ENCODE results near the gene AP5S1.
"Not testable (repeated sequence)": the region's sequence is repeated elsewhere in the genome, so short reads cannot be mapped to it uniquely, and the experiment has no call there.

The AP5S1 gene

GRCh38 chr20:3843490-3843889 lies 23.1 kb downstream of the AP5S1 start:
- no peak for DNase-seq (ENCODE audit: low read depth in 2 of 2)

DNA sequence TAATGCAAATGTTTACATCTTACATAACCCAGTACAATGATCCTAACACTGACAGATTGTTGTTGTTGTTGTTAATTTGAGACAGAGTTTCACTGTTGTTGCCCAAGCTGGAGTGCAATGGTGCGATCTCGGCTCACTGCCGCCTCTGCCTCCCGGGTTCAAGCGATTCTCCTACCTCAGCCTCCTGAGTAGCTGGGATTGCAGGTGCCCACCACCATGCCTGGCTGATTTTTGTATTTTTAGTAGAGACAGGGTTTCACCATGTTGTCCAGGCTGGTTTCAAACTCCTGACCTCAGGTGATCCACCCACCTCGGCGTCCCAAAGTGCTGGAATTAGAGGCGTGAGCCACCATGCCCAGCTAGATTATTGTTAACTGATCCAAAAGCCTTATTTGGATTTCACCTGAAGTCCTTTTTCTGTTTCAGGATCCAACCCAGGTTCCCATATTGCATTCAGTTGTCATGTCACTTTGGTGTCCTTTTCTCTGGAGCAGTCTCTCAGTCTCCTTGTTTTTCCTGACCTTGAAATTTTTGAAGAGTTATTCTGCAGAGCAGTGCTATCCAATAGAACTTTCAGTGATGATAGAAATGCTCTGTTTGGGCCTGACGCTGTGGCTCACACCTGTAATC lies 23.8 kb downstream of the AP5S1 start:
- DNase-seq (ENCODE audit: low read depth in 2 of 2), result not testable (repeated sequence)

GRCh38 chr20:3846378-3846739 lies 26.0 kb downstream of the AP5S1 start:
- DNase-seq (ENCODE audit: low read depth in 2 of 2), result no peak

GRCh38 chr20:3846740-3847428 lies 26.5 kb downstream of the AP5S1 start, which contains the start of gene MAVS:
Gene MAVS, plus strand, starts transcription at chr20:3846834. Its CDS starts 7,791 bp downstream, at chr20:3854625.
- DNase-seq (ENCODE audit: low read depth in 2 of 2), result peak; percentile 56 to 79

DNA sequence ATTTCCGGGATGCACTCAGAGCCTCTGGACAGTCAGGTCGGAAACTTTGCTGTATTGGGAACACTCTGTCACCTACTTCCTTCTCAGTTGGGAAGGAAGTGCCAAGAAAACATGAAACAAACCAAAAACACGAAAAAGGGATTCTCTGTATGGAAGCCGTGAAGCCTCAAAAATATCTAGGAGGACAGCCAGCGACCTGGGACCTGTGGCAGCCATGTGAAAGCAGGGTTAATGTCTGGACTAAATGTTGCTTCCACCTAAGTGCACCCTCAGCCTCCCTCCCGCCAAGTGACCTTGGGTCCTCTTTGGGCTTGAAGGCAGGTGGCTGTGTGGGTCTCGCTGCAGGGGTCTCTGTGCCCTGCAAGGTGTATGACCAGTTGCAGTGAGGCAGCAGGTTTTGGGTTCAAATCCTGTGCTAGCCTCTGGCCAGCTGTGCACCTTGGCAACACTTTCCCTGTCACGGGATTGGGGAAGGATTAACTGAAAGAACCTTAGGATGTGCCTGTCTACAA lies 27.1 kb downstream of the AP5S1 start:
- no peak for DNase-seq (ENCODE audit: low read depth in 2 of 2)

GRCh38 chr20:3848565-3848964 lies 28.2 kb downstream of the AP5S1 start:
- DNase-seq (ENCODE audit: low read depth in 2 of 2), result no peak

DNA sequence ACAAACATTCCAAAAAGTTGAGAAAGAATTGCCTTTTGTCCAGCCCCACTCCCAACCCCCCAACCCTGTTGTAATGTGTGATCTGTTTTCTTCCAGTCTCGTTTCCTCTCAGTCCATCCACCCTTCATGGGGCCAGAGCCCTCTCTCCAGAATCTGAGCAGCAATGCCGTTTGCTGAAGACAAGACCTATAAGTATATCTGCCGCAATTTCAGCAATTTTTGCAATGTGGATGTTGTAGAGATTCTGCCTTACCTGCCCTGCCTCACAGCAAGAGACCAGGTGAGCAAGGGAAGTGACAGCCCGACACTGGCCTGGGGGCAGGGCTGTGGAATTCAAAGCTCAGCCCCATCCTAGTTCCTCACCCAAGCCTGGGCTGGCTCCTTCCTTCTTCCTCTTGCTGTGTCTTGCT lies 34.1 kb downstream of the AP5S1 start:
- DNase-seq (ENCODE audit: low read depth in 2 of 2), result no peak

DNA sequence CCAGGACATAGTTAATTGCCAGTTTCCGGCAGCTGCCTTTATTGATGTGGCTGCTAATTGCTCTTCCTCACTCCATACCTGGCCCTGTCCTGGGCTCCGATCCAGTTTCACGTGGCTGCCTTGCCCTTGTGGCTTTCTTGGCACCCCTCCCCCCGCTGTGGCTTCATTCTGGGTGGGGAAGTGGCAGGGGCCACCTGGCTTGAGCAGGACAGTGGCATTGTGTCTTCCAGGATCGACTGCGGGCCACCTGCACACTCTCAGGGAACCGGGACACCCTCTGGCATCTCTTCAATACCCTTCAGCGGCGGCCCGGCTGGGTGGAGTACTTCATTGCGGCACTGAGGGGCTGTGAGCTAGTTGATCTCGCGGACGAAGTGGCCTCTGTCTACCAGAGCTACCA lies 37.1 kb downstream of the AP5S1 start:
- no peak for DNase-seq (ENCODE audit: low read depth in 2 of 2)

- no peak for DNase-seq (ENCODE audit: low read depth in 2 of 2)
These were observed 38.3 kb downstream of the AP5S1 start for GRCh38 chr20:3858689-3859088.

DNA sequence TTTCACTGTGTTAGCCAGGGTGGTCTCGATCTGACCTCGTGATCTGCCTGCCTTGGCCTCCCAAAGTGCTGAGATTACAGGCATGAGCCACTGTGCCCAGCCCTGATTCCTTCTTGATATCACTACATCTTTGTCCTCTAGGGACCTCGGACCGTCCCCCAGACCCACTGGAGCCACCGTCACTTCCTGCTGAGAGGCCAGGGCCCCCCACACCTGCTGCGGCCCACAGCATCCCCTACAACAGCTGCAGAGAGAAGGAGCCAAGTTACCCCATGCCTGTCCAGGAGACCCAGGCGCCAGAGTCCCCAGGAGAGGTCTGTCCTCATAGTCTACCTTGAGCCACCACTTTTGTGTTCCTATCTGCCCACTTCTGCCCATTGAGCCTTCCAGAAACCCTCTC lies 40.8 kb downstream of the AP5S1 start:
- DNase-seq (ENCODE audit: low read depth in 2 of 2), result no peak

DNA sequence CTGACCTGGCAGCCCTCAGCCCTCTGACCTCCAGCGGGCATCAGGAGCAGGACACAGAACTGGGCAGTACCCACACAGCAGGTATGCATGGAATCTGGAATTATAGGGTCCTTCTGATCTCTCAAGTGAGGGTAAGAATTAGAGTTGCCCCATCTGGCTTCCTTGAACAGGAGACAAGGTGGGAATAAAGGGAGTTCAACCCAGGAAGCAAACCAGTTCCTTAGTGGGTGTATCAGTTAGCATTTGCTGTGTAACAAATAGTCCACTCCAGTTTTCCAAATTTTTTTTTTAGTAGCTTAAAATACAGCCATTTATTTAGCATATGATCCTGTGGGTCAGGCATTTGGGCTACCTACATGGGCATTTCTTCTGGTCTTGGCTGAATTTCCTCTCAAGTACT lies 42.0 kb downstream of the AP5S1 start:
- DNase-seq (ENCODE audit: low read depth in 2 of 2), result no peak

DNA sequence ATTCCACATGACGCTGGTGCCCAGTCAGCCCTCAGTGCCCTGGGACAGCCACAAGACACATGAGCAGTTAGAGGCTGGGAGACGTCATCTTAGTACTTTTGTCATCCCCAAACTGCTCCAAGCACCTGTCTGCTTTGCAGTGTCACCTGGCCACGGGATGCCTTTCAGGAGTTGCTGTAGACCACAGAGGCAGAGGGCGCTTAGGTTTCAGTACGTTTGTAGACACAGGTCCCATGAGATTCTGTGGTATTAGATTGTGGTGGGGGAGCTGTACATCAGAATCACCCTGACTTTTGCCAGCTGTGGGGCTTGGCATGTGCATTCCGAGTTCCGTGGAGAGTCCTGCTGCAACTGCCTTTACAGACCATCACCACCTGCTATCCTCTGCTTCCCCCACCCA lies 43.0 kb downstream of the AP5S1 start:
- no peak for DNase-seq (ENCODE audit: low read depth in 2 of 2)

DNA sequence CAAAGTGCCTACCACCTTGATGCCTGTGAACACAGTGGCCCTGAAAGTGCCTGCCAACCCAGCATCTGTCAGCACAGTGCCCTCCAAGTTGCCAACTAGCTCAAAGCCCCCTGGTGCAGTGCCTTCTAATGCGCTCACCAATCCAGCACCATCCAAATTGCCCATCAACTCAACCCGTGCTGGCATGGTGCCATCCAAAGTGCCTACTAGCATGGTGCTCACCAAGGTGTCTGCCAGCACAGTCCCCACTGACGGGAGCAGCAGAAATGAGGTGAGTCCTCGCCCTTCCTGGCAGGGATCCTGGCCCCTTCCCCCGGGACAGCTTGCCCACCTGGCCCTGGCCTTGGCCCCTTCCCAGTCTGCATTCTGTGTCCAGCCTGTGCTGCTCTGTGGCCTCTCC lies 44.2 kb downstream of the AP5S1 start:
- no peak for DNase-seq (ENCODE audit: low read depth in 2 of 2)

GRCh38 chr20:3865152-3865886 lies 45.0 kb downstream of the AP5S1 start:
- DNase-seq (ENCODE audit: low read depth in 2 of 2), result no peak

DNA sequence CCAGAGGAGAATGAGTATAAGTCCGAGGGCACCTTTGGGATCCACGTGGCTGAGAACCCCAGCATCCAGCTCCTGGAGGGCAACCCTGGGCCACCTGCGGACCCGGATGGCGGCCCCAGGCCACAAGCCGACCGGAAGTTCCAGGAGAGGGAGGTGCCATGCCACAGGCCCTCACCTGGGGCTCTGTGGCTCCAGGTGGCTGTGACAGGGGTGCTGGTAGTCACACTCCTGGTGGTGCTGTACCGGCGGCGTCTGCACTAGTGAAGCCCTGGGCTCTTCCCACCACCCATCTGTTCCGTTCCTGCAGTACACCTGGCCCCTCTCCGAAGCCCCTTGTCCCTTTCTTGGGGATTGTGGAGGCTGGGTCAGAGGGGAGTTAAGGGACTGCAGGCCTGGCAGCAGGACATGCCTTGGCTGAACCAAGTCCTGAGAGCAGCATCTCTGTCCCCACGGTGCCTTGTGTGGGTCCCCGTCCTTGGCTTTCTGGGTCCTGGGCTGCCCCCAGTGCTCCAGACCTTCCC lies 45.6 kb downstream of the AP5S1 start:
- DNase-seq (ENCODE audit: low read depth in 2 of 2), result no peak

GRCh38 chr20:3866464-3866863 lies 46.1 kb downstream of the AP5S1 start:
- DNase-seq (ENCODE audit: low read depth in 2 of 2), result no peak

- no peak for DNase-seq (ENCODE audit: low read depth in 2 of 2)
These were observed 47.5 kb downstream of the AP5S1 start for GRCh38 chr20:3867802-3868201.

DNA sequence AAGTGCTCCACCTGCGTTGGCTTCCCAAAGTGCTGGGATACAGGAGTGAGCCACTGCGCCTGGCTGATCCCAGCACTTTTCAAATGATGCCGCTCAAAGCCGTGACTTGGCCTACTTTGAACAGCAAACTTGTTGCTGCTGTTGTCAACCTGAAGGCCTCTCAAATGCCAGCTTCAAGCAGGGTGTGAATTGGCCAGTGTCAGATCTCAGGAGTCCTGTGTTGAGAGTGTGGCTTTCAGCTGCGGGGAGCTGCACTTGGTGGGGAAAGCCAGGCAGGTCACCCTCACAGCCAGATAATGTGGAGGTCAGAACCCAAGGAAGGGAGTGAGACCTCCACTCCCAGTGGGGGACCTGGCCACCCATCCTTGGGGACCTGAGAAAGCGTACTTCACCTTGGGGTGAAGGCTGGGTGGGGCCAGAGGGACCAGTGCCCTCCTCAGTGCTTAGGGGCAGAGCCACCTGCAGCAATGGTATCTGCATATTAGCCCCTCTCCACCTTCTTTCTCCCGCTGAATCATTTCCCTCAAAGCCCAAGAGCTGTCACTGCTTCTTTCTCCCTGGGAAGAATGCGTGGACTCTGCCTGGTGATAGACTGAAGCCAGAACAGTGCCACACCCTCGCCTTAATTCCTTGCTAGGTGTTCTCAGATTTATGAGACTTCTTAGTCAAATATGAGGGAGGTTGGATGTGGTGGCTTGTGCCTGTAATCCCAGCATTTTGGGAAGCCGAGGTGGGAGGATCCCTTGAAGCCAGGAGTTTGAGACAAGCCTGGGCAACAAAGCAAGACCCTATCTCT lies 49.7 kb downstream of the AP5S1 start:
- DNase-seq (ENCODE audit: low read depth in 2 of 2), result no peak

DNA sequence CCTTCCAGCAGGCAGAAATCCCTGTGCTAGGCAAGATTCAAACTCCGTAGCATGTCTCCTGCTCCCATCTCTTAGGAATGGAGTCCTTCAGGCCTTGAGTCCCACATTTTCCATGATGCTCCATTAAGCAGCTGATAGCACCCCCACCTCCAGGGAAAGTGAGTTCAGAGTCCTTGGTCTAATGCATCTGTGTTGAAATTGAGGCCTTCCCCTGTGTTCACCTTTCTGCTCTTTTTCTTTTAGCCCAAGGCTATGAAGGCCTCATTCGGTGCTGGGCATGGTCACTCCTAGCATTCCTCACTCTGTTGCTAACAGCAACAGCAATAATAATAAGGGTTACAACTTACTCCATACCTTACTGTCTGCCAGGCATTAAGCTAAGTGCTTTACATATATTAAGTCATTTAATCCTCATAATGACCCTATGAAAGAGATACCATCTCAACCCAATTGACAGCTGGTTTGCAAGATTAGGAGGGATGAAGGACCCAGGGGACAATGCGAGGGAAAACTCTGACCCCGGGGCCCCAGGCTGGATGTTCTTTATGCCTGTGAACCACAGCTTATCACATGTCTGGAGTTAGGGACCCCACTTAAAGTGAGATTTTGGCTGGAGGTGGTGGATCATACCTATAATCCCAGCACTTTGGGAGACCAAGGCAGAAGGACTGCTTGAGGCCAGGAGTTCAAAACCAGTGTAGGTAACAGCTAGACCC lies 51.4 kb downstream of the AP5S1 start:
- no peak for DNase-seq (ENCODE audit: low read depth in 2 of 2)

- DNase-seq (ENCODE audit: low read depth in 2 of 2), result no peak
These were observed 53.2 kb downstream of the AP5S1 start for GRCh38 chr20:3873507-3873906.

DNA sequence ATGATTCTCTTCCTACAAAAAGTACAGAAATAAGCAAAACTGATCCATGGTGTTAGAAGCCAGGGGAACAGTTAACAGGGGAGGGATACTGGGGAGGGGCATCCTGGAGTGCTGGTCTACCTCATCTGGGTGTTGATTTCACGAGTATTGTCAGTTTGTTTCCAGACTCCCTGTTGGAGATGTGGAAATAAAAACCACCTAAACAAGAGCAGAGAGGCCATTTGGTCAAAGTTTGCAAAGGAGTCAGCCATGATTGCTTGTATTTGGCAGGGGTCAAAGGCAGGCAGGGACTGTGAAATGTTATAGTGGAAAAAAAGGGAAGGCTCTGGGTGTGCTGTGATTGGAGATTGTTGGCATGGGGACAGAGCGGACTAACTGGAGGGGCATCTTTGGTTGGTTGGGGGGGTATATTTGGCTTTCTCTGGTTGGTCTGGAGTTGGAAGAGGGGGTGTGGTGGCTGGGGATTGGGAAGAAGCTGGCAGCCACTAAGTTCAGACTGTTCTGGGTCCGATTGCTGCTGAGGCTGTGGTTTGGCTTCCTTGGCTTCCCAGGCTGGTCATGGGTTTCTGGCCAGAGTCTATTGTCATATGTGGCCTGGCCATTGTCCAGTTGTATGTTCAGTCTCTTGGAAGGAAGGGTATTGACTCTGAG lies 54.0 kb downstream of the AP5S1 start:
- no peak for DNase-seq (ENCODE audit: low read depth in 2 of 2)

Data from stimulated activated CD8-positive, alpha-beta memory T cell treated with anti-CD3 and anti-CD28 coated beads, Interleukin-7, amount 100 ng/mL, for 4 hours (primary cell).